ENCODE data around the gene LBX1. TPM values are rescaled to one million over a fixed set of nuclear protein-coding genes. Genes with fewer than 3 reads are reported as not detected.

LBX1 gene
- total RNA-seq, 1 experiment from 2014 or later: 0.15 TPM

DNA sequence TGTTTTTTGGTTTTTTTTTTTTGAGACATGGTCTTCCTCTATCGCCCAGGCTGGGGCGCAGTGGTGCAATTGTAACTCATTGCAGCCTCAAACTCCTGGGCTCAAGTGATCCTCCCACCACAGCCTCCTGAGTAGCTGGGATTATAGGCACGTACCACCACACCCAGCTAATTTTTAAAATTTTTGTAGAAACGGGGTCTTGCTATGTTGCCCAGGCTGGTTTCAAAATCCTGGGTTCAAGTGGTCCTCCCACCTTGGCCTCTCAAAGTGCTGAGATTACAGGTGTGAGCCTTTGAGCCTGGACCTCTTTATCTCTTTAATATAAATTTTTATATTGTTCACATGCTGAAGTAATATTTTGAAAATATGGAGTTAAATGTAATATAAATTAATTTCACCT is 28.2 kb upstream of the LBX1 start:
- H3K4me1 ChIP-seq (ENCODE audit: control insufficient read depth, insufficient read depth, low read length): no peaks in the 10 kb centered on the region
- no peak overlapping the region for H3K27ac ChIP-seq (ENCODE audit: low read length)
- H3K27me3 ChIP-seq (ENCODE audit: control insufficient read depth, insufficient read depth, low read length): no peaks in the 10 kb centered on the region
- ATAC-seq (no peak), DNase-seq (ENCODE audit: low read depth, low spot score) (no peak)
- BruUV-seq (replicated peaks): no TSS peak
- H3K4me3 ChIP-seq (ENCODE audit: low read depth in 2 of 2, low read length in 2 of 2): no peak overlapping the region
- CTCF ChIA-PET: no interaction called here
- intact Hi-C loops (cut with micrococcal nuclease; ENCODE audit: unreplicated experiment): no loop called here
- POLR2A ChIA-PET: no interaction called here
- no peaks in the 10 kb centered on the region for H3K36me3 ChIP-seq (ENCODE audit: control insufficient read depth, insufficient read depth, low read length)
- in situ Hi-C loops (cut with HindIII; ENCODE audit: low pct_unique_long_range_greater_than_20kb, low sequenced_read_pairs): no loop called here
- TF ChIP-seq SIN3A (IDR thresholded peaks at IDR 0.05; ENCODE audit: borderline replicate concordance, insufficient read depth, low read depth, low read length): no peak
- TF ChIP-seq, protein P1, sequence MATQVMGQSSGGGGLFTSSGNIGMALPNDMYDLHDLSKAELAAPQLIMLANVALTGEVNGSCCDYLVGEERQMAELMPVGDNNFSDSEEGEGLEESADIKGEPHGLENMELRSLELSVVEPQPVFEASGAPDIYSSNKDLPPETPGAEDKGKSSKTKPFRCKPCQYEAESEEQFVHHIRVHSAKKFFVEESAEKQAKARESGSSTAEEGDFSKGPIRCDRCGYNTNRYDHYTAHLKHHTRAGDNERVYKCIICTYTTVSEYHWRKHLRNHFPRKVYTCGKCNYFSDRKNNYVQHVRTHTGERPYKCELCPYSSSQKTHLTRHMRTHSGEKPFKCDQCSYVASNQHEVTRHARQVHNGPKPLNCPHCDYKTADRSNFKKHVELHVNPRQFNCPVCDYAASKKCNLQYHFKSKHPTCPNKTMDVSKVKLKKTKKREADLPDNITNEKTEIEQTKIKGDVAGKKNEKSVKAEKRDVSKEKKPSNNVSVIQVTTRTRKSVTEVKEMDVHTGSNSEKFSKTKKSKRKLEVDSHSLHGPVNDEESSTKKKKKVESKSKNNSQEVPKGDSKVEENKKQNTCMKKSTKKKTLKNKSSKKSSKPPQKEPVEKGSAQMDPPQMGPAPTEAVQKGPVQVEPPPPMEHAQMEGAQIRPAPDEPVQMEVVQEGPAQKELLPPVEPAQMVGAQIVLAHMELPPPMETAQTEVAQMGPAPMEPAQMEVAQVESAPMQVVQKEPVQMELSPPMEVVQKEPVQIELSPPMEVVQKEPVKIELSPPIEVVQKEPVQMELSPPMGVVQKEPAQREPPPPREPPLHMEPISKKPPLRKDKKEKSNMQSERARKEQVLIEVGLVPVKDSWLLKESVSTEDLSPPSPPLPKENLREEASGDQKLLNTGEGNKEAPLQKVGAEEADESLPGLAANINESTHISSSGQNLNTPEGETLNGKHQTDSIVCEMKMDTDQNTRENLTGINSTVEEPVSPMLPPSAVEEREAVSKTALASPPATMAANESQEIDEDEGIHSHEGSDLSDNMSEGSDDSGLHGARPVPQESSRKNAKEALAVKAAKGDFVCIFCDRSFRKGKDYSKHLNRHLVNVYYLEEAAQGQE (IDR thresholded peaks at IDR 0.05; ENCODE audit: insufficient read depth in 1 of 2, low read depth in 2 of 2, low read length in 1 of 2): no peak
- TF ChIP-seq, protein P2, sequence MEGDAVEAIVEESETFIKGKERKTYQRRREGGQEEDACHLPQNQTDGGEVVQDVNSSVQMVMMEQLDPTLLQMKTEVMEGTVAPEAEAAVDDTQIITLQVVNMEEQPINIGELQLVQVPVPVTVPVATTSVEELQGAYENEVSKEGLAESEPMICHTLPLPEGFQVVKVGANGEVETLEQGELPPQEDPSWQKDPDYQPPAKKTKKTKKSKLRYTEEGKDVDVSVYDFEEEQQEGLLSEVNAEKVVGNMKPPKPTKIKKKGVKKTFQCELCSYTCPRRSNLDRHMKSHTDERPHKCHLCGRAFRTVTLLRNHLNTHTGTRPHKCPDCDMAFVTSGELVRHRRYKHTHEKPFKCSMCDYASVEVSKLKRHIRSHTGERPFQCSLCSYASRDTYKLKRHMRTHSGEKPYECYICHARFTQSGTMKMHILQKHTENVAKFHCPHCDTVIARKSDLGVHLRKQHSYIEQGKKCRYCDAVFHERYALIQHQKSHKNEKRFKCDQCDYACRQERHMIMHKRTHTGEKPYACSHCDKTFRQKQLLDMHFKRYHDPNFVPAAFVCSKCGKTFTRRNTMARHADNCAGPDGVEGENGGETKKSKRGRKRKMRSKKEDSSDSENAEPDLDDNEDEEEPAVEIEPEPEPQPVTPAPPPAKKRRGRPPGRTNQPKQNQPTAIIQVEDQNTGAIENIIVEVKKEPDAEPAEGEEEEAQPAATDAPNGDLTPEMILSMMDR (IDR thresholded peaks at IDR 0.05): no peak
- no peak for TF ChIP-seq POLR2AphosphoS5 (IDR thresholded peaks at IDR 0.05; ENCODE audit: low read depth, low read length)
- no peak for TF ChIP-seq TCF7L2 (IDR thresholded peaks at IDR 0.05; ENCODE audit: low read depth, low read length)
- peaks cover 6% of the 10 kb centered on the region; the same call in 1 of the 2 replicates for H3K9me3 ChIP-seq (ENCODE audit: control insufficient read depth, insufficient read depth, low read depth, low read length)

DNA sequence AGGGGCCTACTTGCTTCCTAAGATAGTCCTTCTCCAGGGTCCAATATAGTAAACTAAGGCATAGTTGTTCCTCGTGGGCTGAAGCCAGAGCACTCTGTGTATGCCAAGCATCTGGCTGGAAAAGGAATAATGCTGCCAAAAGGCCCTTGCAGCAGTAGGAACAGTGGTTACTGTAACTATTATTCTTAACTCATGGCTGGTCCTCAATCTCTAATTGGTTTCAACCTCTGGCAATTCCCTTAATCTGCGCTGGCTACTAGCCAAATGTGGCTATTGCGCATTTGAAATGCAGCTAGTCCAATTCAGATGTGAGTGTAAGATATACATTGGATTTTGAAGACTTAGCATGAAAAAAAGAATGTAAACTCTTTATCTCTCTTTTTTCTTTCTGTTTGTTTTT is 27.8 kb upstream of the LBX1 start:
- intact Hi-C loops (cut with micrococcal nuclease; ENCODE audit: unreplicated experiment) (no loop called here), in situ Hi-C loops (cut with HindIII; ENCODE audit: low pct_unique_long_range_greater_than_20kb, low sequenced_read_pairs) (no loop called here)
- TF ChIP-seq SIN3A (IDR thresholded peaks at IDR 0.05; ENCODE audit: borderline replicate concordance, insufficient read depth, low read depth, low read length) (no peak), POLR2AphosphoS5 (IDR thresholded peaks at IDR 0.05; ENCODE audit: low read depth, low read length) (no peak), TCF7L2 (IDR thresholded peaks at IDR 0.05; ENCODE audit: low read depth, low read length) (no peak)
- TF ChIP-seq, protein P2 (IDR thresholded peaks at IDR 0.05): no peak
- TF ChIP-seq, protein P1 (IDR thresholded peaks at IDR 0.05; ENCODE audit: insufficient read depth in 1 of 2, low read depth in 2 of 2, low read length in 1 of 2): no peak
- Histone ChIP-seq H3K9me3 (ENCODE audit: control insufficient read depth, insufficient read depth, low read depth, low read length) (peaks cover 6% of the 10 kb centered on the region; the same call in 1 of the 2 replicates), H3K27me3 (ENCODE audit: control insufficient read depth, insufficient read depth, low read length) (no peaks in the 10 kb centered on the region), H3K4me3 (ENCODE audit: low read depth in 2 of 2, low read length in 2 of 2) (no peak overlapping the region), H3K36me3 (ENCODE audit: control insufficient read depth, insufficient read depth, low read length) (no peaks in the 10 kb centered on the region), H3K27ac (ENCODE audit: low read length) (no peak overlapping the region), H3K4me1 (ENCODE audit: control insufficient read depth, insufficient read depth, low read length) (no peaks in the 10 kb centered on the region)
- BruUV-seq (replicated peaks): no TSS peak
- ChIA-PET CTCF (no interaction called here), POLR2A (no interaction called here)
- DNase-seq (ENCODE audit: low read depth, low spot score) (no peak), ATAC-seq (no peak)
